GM19372 (cell line): ENCODE results near the gene OTOS.

Experiments
- ATAC-seq: cut with Tn5 transposase; IDR thresholded peaks from one replicate; pipeline ENCODE4 v1.9.1; 2021; ENCODE audit warnings: mild to moderate bottlenecking, low read depth, moderate library complexity; ENCODE audit not compliant: unreplicated experiment

The OTOS gene

GRCh38 chr2:240138254-240138984 lies 2.0 kb downstream of the OTOS start:
- no peak for ATAC-seq

DNA sequence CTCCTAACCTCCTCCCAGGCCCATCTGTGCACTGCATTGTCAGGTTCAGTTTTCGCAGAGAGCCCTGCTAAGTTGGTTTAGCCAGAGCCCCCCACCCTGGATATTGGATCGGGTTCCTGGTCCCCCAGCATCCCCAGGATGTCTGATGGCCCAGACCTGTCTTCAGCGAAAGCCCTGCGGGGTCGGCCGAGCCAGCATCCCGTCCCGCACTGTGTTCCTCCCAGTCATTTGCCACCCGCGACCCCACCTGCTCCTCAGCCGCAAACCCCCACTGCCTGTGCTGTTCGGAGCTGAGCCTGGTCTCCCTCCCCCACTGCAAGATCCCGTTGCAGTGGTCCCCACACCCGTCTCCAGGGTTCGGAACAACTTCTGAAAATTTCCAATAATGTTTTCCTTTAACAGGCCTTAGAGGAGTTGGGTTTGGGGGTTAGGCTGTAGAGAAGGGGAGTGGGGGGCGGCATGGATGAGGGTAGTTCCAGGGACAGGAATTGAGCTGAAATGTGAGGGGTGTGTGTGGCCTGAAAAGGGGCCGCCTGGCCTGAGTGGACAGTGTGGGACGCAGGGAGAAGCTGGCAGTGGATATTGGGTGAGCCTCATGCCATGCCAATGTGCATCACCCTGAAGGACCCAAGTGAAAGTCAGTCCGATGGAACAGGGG lies 2.7 kb downstream of the OTOS start:
- no peak for ATAC-seq

GRCh38 chr2:240136671-240137292 lies 3.7 kb downstream of the OTOS start:
- peak; percentile 19 for ATAC-seq

GRCh38 chr2:240136013-240136670 lies 4.3 kb downstream of the OTOS start, which contains the start of gene COPS9:
TSS of gene COPS9 (minus strand) at chr2:240136305. CDS start at chr2:240136284, 21 bp downstream.
- peak; percentile 93 for ATAC-seq

GRCh38 chr2:240135706-240136012 lies 4.8 kb downstream of the OTOS start:
- ATAC-seq = peak; percentile 9

DNA sequence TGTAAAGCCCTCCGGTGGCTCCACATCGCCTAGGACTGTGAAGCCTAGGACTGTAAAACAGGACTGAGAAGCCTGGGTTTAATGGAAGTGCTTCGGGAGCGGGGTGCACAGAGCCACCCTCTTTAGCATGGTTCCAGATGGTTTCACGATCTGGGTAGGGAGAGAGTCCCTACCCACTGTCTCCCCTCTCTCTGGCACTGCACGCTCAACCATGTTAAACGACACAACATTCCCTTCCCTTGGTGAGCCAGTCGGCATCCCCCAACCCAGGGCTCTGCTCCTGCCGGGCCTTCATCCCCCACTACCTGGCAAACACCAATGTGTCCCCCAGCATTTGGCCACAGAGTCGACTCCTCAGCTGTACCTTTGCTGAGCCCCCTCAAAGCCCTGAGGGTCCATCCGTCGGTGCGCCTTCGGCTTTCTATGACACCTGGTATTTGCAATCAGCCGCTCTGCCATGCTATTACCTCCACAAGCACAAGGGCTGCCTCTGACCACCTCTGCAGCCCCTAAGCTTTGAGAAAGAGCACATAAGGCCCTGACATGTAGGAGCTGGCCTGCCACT lies 5.4 kb downstream of the OTOS start:
- no peak for ATAC-seq

DNA sequence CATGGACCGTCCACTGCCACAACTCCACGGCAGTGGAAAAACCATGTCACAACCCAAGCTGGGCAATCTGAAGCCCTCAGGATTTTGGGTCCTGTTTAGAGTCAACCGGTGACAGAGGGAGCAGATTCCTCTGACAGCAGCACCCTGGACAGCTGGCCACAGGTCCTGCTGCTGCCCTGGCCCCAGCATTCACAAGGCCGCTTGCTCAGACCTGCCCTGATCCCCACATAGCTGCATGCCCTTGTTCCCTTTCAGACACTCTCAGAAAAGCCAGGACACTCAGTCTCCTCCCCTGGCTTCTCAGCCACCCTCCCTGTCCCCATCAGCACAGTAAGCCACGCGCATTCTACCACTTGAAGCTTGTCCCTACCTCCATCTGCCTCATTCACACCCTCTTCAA lies 6.0 kb downstream of the OTOS start:
- ATAC-seq = no peak

- ATAC-seq = no peak
These were observed 7.1 kb downstream of the OTOS start for GRCh38 chr2:240133401-240133800.

GRCh38 chr2:240132651-240132980 lies 7.8 kb downstream of the OTOS start:
- no peak for ATAC-seq

- ATAC-seq = no peak
These were observed 8.4 kb downstream of the OTOS start for GRCh38 chr2:240131941-240132650.

DNA sequence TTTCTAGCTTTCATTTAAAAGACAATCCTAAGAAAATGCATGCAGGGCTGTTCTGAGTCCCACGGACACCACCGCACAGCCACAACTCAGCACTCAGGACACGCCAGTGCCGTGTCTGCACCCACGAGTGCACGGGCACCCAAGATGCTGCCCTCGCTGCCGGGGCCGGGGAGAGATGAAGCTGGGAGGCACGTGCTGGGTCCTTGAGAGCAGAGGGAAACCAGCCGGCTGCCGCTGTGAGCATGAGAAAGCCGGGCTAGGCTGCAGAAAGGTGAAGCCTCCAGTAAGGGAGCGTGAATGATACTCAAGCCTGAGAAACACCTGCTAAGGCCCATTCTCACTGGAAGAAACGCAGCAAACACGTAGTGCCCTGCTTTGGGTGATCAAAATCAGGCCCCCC lies 9.2 kb downstream of the OTOS start:
- no peak for ATAC-seq

- no peak for ATAC-seq
These were observed 9.9 kb downstream of the OTOS start for GRCh38 chr2:240130393-240131195.

GRCh38 chr2:240129731-240130392 lies 10.6 kb downstream of the OTOS start:
- ATAC-seq = no peak

DNA sequence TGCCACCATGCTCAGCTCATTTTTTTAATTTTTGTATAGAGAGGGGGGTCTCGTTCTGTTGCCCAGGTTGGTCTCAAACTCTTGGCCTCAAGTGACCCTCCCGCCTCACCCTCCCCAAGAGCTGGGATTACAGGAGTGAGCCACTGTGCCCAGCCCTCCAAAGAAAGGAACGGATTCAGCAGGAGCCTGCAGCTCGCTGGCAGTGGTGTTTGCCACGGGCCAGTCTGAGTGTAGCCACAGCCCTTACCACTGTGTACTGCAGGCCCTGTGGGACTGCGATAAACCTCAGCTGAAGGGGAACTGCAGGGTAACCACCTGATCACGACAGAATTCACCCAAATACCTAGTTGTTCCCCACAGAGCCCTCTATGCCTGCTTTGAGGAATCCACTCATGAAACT lies 11.1 kb downstream of the OTOS start:
- ATAC-seq = no peak

GRCh38 chr2:240128608-240129145 lies 11.8 kb downstream of the OTOS start:
- no peak for ATAC-seq

GRCh38 chr2:240127911-240128607 lies 12.4 kb downstream of the OTOS start:
- no peak for ATAC-seq

DNA sequence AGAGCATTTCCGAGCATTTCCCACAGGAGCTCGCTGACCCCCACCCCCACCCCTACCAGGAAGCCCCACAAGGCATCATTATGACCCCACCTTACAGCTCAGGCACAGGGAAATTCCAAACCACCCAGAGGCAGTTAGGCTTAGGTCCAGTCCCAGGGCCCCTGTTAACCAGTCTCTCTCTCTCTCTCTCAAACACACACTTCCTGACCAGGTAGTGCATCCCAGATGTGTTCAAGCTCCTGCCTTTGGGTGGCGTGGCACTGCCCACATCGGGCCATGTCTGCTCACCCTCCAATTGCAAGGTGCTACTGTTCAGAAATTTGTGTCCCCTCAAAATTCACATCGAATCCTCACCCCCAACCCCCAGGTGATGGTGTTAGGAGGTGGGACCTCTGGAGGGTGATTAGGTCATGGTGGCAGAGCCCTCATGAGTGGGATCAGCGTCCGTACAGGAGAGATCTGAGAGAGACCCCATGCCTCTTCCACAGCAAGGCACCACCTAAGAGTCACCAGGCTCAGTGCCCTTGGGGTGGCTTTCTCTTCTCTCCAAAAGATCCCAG lies 13.2 kb downstream of the OTOS start:
- no peak for ATAC-seq

DNA sequence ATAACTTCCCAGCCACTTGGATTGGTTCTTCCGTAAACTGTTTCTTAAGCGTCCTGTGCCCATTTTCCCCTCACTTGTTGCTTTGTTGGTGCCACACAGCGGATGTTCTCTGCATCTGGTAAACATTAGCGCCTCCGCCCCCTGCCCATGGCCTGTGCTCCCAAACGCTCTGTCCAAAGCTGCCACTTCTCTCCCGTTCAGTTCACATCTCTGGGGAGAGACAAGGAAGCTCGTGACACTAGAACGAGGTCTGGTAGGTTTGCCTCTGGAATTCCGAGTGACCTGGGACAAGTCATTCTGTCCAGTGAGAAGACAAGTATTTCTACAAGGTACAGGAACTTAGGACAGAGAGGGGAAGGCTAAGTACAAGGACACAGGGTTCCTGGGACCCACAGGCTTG lies 13.7 kb downstream of the OTOS start:
- ATAC-seq = no peak
